Astrocyte of the spinal cord (primary cell): Measurements from ENCODE around the gene MARK4.

ENCODE experiments used
- DNase-seq: peaks from one replicate; pipeline ENCODE4 v3.0.0; 2011; ENCODE audit warnings: low read depth, low spot score
- H3K4me3 ChIP-seq: 2 replicates; pipeline ENCODE4 v1.5.1; 2011; ENCODE audit warnings: low read depth, mild to moderate bottlenecking, low read length, moderate library complexity
- CTCF ChIP-seq: IDR thresholded peaks from 2 replicates; pipeline ENCODE4 v1.5.1; 2012; ENCODE audit warnings: low read depth, mild to moderate bottlenecking, low read length, inconsistent platforms
- in situ Hi-C: cut with HindIII; loops from 2 replicates; pipeline ENCODE4 v1.10.0; 2017; ENCODE audit warnings: low sequenced_read_pairs

The MARK4 gene

GRCh38 chr19:45320997-45321775, 70.1 kb downstream of the MARK4 start:
- in situ Hi-C loops = no loop called here
- no peak for DNase-seq
- no peak overlapping the region for H3K4me3 ChIP-seq
- TF ChIP-seq CTCF = no peak

GRCh38 chr19:45321848-45322247, 70.8 kb downstream of the MARK4 start:
- DNase-seq = no peak
- TF ChIP-seq CTCF = no peak
- in situ Hi-C loops = no loop called here
- no peak overlapping the region for H3K4me3 ChIP-seq

- DNase-seq = no peak
- in situ Hi-C loops = no loop called here
- no peak overlapping the region for H3K4me3 ChIP-seq
- TF ChIP-seq CTCF = no peak
These were observed 71.2 kb downstream of the MARK4 start for GRCh38 chr19:45322311-45322710.

GRCh38 chr19:45322744-45323281, 71.7 kb downstream of the MARK4 start, which contains the start of gene CKM:
CKM (minus strand) TSS chr19:45322875; CDS start chr19:45319713, 3,162 bp downstream.
- in situ Hi-C loops = no loop called here
- no peak for TF ChIP-seq CTCF
- no peak for DNase-seq
- peak within 1 kb of the TSS; percentile 20 for H3K4me3 ChIP-seq

GRCh38 chr19:45323671-45324081, 72.6 kb downstream of the MARK4 start:
- no peak for TF ChIP-seq CTCF
- peak overlapping the region; percentile 20 for H3K4me3 ChIP-seq
- DNase-seq = no peak
- in situ Hi-C loops = no loop called here

GRCh38 chr19:45324349-45324907, 73.4 kb downstream of the MARK4 start:
- no peak for DNase-seq
- in situ Hi-C loops = no loop called here
- no peak overlapping the region for H3K4me3 ChIP-seq
- no peak for TF ChIP-seq CTCF
